NK-92 treated with Interleukin-12 subunit alpha and Interleukin-12 subunit beta, amount 100 ng/mL, for 24 hours (cell line): ENCODE measurements around the gene MSH3.
"Not testable (repeated sequence)": the region's sequence is repeated elsewhere in the genome, so short reads cannot be mapped to it uniquely, and the experiment has no call there.

Source experiments
- DNase-seq: peaks from one replicate; lab custom pipeline; 2025; lab: John Stamatoyannopoulos, UW

Gene MSH3

GRCh38 chr5:80706835-80707447, 52.5 kb downstream of the MSH3 start:
- DNase-seq = no peak

- no peak for DNase-seq
Measured at GRCh38 chr5:80707645-80708044, 53.2 kb downstream of the MSH3 start.

DNA sequence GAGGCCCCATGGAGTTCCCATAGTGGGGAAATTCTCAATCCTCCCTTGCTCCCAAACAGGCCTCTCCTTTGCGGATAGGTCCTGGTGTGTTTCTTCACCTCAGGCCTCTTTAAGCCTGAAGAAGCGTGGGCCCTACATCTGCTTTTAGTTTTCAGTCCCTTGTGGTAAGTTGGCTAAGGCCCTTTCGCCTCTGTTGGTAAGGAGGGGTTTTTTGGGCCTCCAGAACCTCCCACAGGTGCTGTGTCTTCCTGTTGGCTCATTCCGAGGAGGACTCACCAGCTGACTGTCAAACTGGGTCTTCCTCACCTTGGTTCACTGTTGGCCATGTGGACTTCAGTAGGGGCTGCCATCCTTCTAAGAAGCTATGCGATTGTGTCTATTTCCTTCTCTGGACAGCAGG, 56.8 kb downstream of the MSH3 start:
- DNase-seq = no peak

- no peak for DNase-seq
Measured at GRCh38 chr5:80711938-80712337, 57.5 kb downstream of the MSH3 start.

DNA sequence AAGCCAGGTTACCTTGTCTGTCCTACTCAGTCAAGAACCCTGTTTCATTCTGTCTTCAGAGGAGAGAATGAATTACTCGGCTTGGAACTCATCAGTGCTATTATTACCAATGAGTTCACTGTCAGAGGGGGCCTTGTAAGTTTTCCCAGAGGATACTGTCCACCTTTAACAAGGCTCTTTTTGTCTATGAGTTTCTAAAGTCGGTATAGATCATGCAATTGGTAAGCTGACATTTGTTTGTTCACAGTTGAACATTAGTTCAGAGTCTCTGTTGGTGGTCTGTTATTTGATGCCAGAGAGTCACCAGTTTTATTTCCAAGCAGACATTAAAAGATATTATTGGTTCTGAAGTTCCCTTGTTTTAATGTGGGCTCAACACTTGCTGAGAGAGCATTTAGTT, 58.5 kb downstream of the MSH3 start:
- no peak for DNase-seq

- DNase-seq = no peak
Measured at GRCh38 chr5:80713631-80714030, 59.2 kb downstream of the MSH3 start.

DNA sequence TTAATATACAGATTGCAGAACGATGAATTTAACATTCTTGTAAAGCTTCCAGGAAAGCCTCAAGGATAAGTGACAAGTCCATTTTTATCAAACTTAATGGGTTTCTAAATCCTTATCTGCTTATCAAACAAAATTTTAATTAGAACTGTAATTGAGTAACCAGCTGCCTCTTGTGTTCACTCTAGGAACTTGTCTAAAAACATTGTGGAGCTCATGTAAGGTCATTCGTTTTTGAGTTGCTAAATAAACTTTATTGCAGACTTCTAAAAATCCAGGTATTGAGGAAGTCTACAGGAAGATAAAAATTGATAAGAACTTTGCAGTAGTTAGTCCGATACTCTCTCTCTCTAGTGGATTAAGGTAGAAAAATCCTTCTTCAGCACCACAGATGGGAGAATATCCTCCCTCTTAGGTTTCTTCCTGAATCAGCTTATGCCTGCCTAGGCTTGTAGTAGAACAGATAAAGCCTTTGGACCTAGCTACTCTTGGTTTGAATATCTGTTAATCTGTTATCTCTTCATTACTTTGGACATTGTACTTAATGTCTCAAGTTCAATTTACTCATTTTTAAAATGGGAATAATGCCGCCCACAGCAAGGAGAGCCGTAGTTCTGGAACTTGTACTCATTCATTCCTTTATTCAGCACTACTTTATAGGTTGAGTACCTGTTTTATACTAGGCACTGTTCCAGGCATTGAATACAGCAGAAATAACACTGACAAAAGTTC, 60.3 kb downstream of the MSH3 start:
- DNase-seq = no peak

DNA sequence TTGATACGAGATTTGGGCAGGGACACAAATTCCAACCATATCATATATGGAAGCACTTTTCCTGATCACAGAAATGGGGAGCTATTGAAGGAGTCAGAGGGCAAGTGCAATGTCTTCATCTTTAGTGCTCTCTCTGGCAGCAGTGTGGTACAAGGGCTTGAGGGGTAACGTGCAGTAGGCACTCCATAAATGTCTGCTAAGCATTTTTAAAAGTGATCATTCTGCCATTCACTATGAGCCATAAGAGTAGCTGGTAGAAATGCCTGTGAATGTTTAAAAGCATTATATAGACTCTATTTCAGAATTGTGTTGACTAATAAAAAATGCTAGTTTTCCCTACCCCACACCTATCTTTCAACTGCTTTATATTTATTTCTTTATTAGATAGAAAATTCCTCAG, 61.4 kb downstream of the MSH3 start:
- DNase-seq = no peak

GRCh38 chr5:80720181-80720580, 65.7 kb downstream of the MSH3 start:
- no peak for DNase-seq

DNA sequence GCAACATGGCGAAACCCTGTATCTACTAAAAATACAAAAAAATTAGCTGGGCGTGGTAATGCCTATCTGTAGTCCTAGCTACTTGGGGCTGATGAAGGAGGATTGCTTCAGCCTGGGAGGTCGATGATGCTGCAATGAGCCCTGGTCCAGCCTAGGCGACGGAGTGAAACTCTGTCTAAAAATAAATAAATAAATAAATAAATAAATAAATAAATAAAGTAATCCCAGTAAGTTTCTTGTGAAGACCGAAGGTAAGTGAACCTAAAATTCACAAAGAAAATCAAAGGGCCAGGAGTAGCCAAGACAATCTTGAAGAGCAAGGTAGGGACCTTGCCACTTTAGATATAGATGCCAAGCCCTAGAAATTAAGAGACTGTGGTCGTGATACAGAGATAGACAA, 68.5 kb downstream of the MSH3 start:
- DNase-seq = no peak

GRCh38 chr5:80725446-80725845, 71.0 kb downstream of the MSH3 start:
- no peak for DNase-seq

DNA sequence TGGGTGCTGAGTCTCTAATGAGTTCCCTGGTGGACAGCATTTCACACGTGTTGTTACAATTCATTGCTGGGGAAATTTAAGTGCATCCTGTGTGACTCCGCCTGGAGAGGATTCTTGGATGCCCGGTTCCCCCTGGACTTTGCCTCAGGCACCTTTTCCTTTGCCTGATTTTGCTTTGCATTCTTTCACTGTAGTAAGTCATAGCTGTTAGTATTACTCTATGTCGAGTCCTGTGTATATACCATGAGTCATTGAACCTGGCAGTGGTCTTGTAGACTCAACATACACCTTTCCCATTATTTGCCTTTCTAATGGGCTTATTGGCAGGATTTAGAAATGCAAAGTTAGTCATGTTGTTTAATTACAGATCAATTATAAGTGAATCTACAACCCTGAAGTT, 82.3 kb downstream of the MSH3 start:
- no peak for DNase-seq

- no peak for DNase-seq
Measured at GRCh38 chr5:80738466-80738865, 84.0 kb downstream of the MSH3 start.

GRCh38 chr5:80739057-80739456, 84.6 kb downstream of the MSH3 start:
- DNase-seq = no peak

GRCh38 chr5:80739496-80739895, 85.0 kb downstream of the MSH3 start:
- no peak for DNase-seq

DNA sequence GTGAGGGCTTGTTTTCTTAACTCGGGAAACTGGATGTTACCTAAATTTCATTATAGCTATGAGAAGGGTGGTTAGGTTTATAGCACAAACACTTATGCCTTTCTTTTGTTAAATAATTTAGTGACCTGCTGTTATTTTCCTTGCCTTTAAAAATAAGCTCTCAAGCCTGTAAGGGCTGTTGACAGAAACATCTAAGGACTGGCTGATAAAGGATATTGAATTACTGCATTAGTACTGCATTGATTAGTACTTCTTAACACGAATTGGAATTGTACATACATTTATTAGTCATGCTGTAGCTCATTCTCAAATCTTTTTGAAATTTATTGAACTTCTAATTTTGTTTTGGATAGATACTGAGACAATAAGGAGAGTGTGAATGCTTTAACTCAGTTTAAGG, 85.4 kb downstream of the MSH3 start:
- DNase-seq = no peak

DNA sequence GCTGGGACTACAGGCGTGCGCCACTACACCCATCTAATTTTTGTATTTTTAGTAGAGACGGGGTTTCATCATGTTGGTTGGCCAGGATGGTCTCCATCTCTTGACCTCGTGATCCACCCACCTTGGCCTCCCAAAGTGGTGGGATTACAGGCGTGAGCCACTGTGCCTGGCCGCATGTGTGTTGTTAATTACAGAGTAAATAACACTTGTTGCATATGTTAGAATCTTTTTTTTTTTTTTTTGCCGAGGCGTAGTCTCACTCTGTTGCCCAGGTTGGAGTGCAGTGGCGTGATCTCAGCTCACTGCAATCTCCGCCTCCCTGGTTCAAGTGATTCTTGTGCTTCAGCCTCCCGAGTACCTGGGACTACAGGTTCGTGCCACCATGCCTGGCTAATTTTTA, 86.0 kb downstream of the MSH3 start:
- DNase-seq = not testable (repeated sequence)

- no peak for DNase-seq
Measured at GRCh38 chr5:80740999-80741398, 86.5 kb downstream of the MSH3 start.

DNA sequence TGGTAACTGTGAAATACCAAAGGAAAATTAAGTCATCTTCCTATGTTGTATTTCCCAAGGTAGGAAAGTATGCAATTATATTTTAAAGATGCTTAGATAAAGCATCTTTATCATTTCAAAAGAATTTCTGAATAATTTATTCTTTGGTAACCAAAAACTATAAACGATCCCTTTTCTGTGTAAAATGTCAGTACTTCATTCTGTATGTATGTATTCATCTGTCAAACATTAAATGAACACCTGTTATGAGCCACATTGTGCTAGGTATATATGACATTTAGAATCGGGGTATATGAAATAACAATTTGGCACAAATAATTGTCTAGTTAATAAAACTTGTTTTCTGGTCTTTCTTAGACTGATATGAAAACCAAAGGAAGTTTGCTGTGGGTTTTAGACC, 89.7 kb downstream of the MSH3 start:
- no peak for DNase-seq

DNA sequence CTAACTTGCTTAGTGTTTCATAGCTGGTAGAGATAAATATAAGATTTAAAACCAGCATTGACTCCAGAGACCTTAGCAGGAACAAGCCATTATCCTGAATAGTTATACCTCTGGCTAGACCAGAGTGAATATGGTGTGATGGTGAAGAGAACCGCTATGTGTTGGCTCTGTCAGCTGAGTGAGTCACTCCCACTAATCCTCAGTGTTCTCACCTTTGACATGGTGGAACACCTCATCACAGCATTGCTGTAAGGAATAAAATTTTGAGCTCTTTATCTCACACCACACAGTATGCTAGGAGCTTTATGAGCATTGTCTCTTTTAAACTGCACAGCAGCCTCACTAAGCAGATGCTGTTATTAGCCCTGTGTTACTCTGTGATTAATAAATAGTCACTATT, 91.0 kb downstream of the MSH3 start:
- DNase-seq = no peak

DNA sequence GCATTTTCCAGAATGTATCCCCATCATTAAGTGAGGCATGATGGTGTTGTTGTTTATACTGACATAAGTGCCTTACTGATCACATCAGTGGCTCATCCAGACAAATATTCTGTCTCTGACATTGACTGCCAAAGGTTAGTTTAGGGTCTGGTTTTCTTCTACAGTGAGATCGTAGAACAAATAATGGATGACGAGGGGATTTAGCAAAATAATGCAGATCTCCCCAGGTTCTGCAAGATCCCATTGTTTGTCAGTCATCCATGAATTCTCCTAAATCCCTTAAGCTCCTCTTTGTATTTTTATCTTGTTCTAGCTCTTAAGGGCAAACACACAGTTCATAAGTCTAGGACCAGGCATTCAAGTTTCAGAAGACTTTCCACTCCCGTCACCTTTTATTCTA, 93.5 kb downstream of the MSH3 start:
- no peak for DNase-seq

- no peak for DNase-seq
Measured at GRCh38 chr5:80752427-80752826, 98.0 kb downstream of the MSH3 start.

DNA sequence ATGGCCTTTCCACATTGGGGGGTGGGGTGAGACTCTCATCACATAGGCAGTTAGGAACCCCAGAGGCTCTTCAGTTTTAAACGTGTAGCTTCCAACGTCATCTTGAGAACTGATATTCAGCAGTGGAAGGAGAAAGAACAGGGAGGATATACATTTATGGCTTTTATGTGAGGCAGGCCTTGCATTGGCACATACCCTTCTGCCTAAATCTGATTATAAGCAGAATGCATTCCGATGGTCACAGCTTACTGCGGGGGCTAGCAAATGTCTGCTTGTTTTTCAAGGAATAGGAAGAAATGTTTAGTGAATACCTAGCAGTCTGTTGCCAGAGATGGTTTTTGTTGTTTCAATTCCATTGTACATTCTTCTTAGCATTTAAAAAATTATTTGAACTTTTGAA, 99.3 kb downstream of the MSH3 start:
- no peak for DNase-seq

DNA sequence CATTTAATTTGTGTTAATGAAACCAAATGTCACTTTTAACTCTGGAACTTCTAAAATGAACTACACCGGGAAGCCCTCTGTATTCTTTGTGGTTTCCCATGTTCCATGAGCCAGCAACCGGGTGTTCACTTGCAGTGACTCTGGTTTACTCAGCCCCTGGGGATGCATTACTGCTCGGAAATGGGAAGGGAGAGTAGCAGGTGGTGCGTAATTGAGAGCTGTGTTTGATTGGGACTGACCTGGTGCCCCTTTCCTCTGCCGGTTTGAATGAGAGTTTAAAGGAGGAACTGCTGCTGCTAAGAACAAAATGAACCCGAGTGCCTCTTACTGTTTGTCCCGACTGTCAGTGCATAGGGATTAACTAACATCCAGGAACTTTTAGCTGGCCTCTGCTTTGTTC, 100.4 kb downstream of the MSH3 start:
- DNase-seq = no peak
